ENCODE measurements around the gene BCAS3. TPM values are rescaled to one million over a fixed set of nuclear protein-coding genes. Genes with fewer than 3 reads are reported as not detected.
A peak's percentile ranks its signal among the peaks of the same experiment; 100 is the strongest.

The BCAS3 gene
- total RNA-seq (2014; rRNA removed; shearing (Covaris generic)) (19.6 and 20.2 TPM in 2 replicates), polyA plus RNA-seq (2016; fragmentation: Nextera tagmentation; extraction: Ambion mirVana) (16.7 and 18.0 TPM in 2 replicates)

DNA sequence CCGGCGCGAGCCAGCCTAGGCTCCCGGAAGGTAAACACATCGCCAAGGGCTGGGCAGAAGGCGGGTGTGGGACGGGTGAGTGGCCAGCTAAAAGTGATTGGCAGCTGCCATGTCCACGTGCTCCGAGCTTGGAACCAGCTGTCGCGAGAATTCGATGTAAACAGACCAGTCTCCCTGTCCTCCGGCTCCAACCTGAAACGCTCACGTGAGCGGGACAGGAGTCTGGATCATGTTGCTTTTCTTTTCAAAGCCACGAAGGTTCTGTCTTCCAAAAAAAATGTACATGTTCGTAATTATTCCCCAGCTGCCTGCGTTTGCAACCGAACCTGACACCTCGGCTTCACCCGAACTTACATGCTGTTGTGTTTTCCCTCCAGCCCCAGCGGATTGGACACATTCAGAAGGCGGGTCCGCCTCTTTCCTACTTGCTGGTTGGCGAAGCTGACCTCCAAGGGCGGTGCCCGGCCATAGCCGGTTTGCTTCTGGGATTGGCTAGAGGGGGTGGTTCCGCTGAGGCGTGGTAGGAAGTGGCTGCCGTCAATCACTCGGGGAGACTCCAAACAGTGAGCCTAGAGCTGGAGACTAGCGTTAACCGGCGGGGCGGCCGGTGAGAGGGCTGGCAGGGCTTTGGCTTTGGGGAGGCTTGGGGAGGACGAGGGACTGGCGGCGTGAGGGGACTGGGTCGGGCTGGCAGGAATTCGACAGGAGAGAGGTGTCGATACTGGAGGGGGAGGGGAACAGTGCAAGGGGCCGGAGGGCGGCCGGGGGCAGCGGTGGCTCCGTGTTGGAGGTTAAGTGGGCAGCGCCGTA lies at the start of gene BCAS3:
BCAS3 (plus strand) TSS at position 544 of the 810 bp plus-strand sequence.
- peak within 1 kb of the TSS; percentile 94 for H3K4me2 ChIP-seq (ENCODE audit: unreplicated experiment)
- H3K4me1 ChIP-seq (ENCODE audit: insufficient read depth), result 0 out of 2 replicates have a peak, but pooled peaks cover 6% of the 10 kb centered on the region
- in situ Hi-C loops (cut with MboI), result no loop called here
- H3K27ac ChIP-seq, result peak within 1 kb of the TSS; percentile 51
- H3F3A ChIP-seq (ENCODE audit: insufficient read depth), result no peaks in the 10 kb centered on the region
- H3K36me3 ChIP-seq (ENCODE audit: low read depth), result no peaks in the 10 kb centered on the region
- H3K4me3 ChIP-seq, result peak within 1 kb of the TSS; percentile 78
- no peaks in the 10 kb centered on the region for H3K27me3 ChIP-seq (replicated peaks; ENCODE audit: insufficient read depth)
- H3K9ac ChIP-seq, result peak within 1 kb of the TSS; percentile 89
- no peaks in the 10 kb centered on the region for H3K9me3 ChIP-seq (ENCODE audit: low read depth)
- TF ChIP-seq EZH2 (IDR thresholded peaks at IDR 0.05; ENCODE audit: insufficient read depth, poor library complexity, severe bottlenecking) (no peak), EZH2phosphoT487 (IDR thresholded peaks at IDR 0.05; ENCODE audit: insufficient read depth, low read depth) (no peak)
- WGBS, 2 experiments (ENCODE audit: low coverage in 1 of 2, low lambda C conversion rate in 2 of 2, missing lambda C conversion rate in 2 of 2), result 1 to 2% methylated on average over 44 to 51 of the region's 51 CpGs
- H4K20me1 ChIP-seq (ENCODE audit: insufficient read depth), result no peaks in the 10 kb centered on the region
- H3K79me2 ChIP-seq (ENCODE audit: insufficient read depth), result peaks cover 16% of the 10 kb centered on the region; the same call in 1 of the 2 replicates
- H3K9me2 ChIP-seq (ENCODE audit: insufficient read depth), result no peaks in the 10 kb centered on the region
- peak; percentile 100 for DNase-seq
- peak within 1 kb of the TSS; percentile 81 for H2AFZ ChIP-seq

DNA sequence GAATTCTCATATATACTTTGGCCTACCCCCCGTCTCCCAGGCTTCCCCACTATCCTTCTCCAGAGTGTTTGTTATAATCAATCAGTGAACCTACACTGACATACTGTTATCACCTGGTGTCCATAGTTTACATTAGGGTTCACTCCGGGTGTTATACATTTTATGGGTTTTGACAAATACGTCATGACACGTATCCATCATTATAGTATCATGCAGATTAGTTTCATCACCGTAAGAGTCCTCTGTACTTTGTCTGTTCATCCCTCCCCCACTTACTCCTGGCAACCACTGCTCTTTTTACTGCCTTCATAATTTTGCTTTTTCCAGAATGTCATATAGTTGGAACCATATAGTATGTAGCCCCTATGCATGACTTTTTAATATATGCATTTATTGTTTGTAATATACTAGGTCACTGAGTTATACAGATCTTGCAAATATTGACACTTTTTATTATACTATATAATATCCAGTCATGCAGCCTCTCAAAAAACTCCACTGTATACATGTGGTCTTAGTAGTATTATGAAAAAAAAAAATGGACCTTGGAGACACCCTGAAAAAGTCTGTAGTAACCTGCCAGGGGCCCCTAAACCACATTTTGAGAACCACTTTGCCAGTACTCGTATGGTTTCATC lies 49.3 kb upstream of the BCAS3 start:
- no peak overlapping the region for H3K4me3 ChIP-seq
- no peaks in the 10 kb centered on the region for H3K9me3 ChIP-seq (ENCODE audit: low read depth)
- no peak overlapping the region for H2AFZ ChIP-seq
- 0 out of 2 replicates have a peak, but pooled peaks cover 3% of the 10 kb centered on the region for H3F3A ChIP-seq (ENCODE audit: insufficient read depth)
- no peak overlapping the region for H3K27ac ChIP-seq
- no peaks in the 10 kb centered on the region for H3K9me2 ChIP-seq (ENCODE audit: insufficient read depth)
- H3K9ac ChIP-seq, result no peak overlapping the region
- 0 out of 2 replicates have a peak, but pooled peaks cover 4% of the 10 kb centered on the region for H3K36me3 ChIP-seq (ENCODE audit: low read depth)
- no peak for DNase-seq
- no peaks in the 10 kb centered on the region for H3K4me1 ChIP-seq (ENCODE audit: insufficient read depth)
- no peaks in the 10 kb centered on the region for H4K20me1 ChIP-seq (ENCODE audit: insufficient read depth)
- 82 to 86% methylated on average over 6 of the region's 6 CpGs for WGBS, 2 experiments (ENCODE audit: low coverage in 1 of 2, low lambda C conversion rate in 2 of 2, missing lambda C conversion rate in 2 of 2)
- in situ Hi-C loops (cut with MboI), result no loop called here
- TF ChIP-seq EZH2phosphoT487 (IDR thresholded peaks at IDR 0.05; ENCODE audit: insufficient read depth, low read depth), result no peak
- TF ChIP-seq EZH2 (IDR thresholded peaks at IDR 0.05; ENCODE audit: insufficient read depth, poor library complexity, severe bottlenecking), result no peak
- no peak overlapping the region for H3K4me2 ChIP-seq (ENCODE audit: unreplicated experiment)
- no peaks in the 10 kb centered on the region for H3K27me3 ChIP-seq (replicated peaks; ENCODE audit: insufficient read depth)
- peaks cover 86% of the 10 kb centered on the region for H3K79me2 ChIP-seq (ENCODE audit: insufficient read depth)

DNA sequence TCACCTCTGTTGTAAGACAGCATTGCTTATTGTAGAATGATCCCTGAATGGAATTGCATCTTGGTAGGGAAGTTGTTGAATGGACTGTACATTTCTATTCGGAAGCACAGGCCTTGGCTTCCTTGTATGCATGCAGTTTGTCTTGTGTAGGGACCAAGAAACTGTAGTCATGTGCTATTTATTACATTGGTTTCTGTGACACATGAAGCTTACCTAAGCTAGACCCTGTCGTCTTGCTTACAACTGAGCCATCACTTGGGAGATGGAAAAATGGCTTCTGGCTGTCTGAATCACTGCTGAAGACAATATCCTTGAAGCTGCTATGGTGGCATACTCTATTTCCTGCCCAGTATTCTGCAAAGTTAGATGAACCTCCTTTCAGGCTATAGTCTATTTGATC lies 48.5 kb upstream of the BCAS3 start:
- TF ChIP-seq EZH2 (IDR thresholded peaks at IDR 0.05; ENCODE audit: insufficient read depth, poor library complexity, severe bottlenecking) (no peak), EZH2phosphoT487 (IDR thresholded peaks at IDR 0.05; ENCODE audit: insufficient read depth, low read depth) (no peak)
- no peak for DNase-seq
- H3K36me3 ChIP-seq (ENCODE audit: low read depth), result 0 out of 2 replicates have a peak, but pooled peaks cover 6% of the 10 kb centered on the region
- no peaks in the 10 kb centered on the region for H4K20me1 ChIP-seq (ENCODE audit: insufficient read depth)
- H3K79me2 ChIP-seq (ENCODE audit: insufficient read depth), result peaks cover 86% of the 10 kb centered on the region
- H3K4me2 ChIP-seq (ENCODE audit: unreplicated experiment), result no peak overlapping the region
- no peak overlapping the region for H2AFZ ChIP-seq
- H3K9me2 ChIP-seq (ENCODE audit: insufficient read depth), result no peaks in the 10 kb centered on the region
- H3K27me3 ChIP-seq (replicated peaks; ENCODE audit: insufficient read depth), result no peaks in the 10 kb centered on the region
- H3K9me3 ChIP-seq (ENCODE audit: low read depth), result no peaks in the 10 kb centered on the region
- 0 out of 2 replicates have a peak, but pooled peaks cover 3% of the 10 kb centered on the region for H3F3A ChIP-seq (ENCODE audit: insufficient read depth)
- in situ Hi-C loops (cut with MboI), result no loop called here
- 67 to 85% methylated on average over 2 of the region's 2 CpGs for WGBS, 2 experiments (ENCODE audit: low coverage in 1 of 2, low lambda C conversion rate in 2 of 2, missing lambda C conversion rate in 2 of 2)
- H3K4me1 ChIP-seq (ENCODE audit: insufficient read depth), result no peaks in the 10 kb centered on the region
- H3K9ac ChIP-seq, result no peak overlapping the region
- H3K27ac ChIP-seq, result no peak overlapping the region
- H3K4me3 ChIP-seq, result no peak overlapping the region

DNA sequence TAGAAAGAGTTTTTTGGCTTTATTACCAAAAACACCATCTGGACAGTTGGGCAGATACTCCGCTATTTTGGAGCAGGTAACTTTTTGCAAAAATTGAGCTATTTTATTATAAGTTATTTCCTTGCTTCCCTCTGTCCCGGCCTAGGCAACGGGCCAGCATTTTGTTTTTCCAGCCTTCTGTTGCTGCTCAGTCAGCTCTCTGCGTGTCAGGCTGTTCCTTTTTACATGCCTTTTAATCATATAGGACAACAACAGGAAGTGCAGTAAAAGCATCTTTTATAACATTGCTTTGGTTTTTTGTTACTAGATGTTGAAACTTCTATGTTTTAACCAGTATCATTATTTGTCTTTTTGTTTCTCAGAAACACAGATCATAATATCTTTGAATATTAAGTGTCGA lies 47.3 kb upstream of the BCAS3 start:
- Histone ChIP-seq H4K20me1 (ENCODE audit: insufficient read depth) (no peaks in the 10 kb centered on the region), H3K4me2 (ENCODE audit: unreplicated experiment) (no peak overlapping the region), H2AFZ (no peak overlapping the region), H3F3A (ENCODE audit: insufficient read depth) (0 out of 2 replicates have a peak, but pooled peaks cover 3% of the 10 kb centered on the region), H3K79me2 (ENCODE audit: insufficient read depth) (peaks cover 78% of the 10 kb centered on the region), H3K27ac (no peak overlapping the region), H3K9ac (no peak overlapping the region), H3K9me3 (ENCODE audit: low read depth) (no peaks in the 10 kb centered on the region), H3K9me2 (ENCODE audit: insufficient read depth) (no peaks in the 10 kb centered on the region), H3K27me3 (replicated peaks; ENCODE audit: insufficient read depth) (no peaks in the 10 kb centered on the region), H3K4me1 (ENCODE audit: insufficient read depth) (no peaks in the 10 kb centered on the region), H3K4me3 (no peak overlapping the region), H3K36me3 (ENCODE audit: low read depth) (peaks cover 5% of the 10 kb centered on the region; the same call in 1 of the 2 replicates)
- TF ChIP-seq EZH2phosphoT487 (IDR thresholded peaks at IDR 0.05; ENCODE audit: insufficient read depth, low read depth) (no peak), EZH2 (IDR thresholded peaks at IDR 0.05; ENCODE audit: insufficient read depth, poor library complexity, severe bottlenecking) (no peak)
- in situ Hi-C loops (cut with MboI), result no loop called here
- no peak for DNase-seq
- 84 to 85% methylated on average over 5 of the region's 5 CpGs for WGBS, 2 experiments (ENCODE audit: low coverage in 1 of 2, low lambda C conversion rate in 2 of 2, missing lambda C conversion rate in 2 of 2)
